ENCODE data around the gene TSPO. TPM values are rescaled to one million over a fixed set of nuclear protein-coding genes. Genes with fewer than 3 reads are reported as not detected.
A peak's percentile ranks its signal among the peaks of the same experiment; 100 is the strongest.

The TSPO gene
- total and polyA plus RNA-seq, 2 experiments from 2014 or later: 61.8 to 138 TPM

- no peaks in the 10 kb centered on the region for H3K36me3 ChIP-seq (replicated peaks; ENCODE audit: insufficient read depth, low read depth)
- no peak for DNase-seq (ENCODE audit: low spot score)
- H3K9me2 ChIP-seq (replicated peaks; ENCODE audit: insufficient read depth): no peaks in the 10 kb centered on the region
- no peaks in the 10 kb centered on the region for H3K79me2 ChIP-seq
- H3K27ac ChIP-seq: no peak overlapping the region
- no peak overlapping the region for H3K4me3 ChIP-seq
- H2AFZ ChIP-seq: no peak overlapping the region
- TF ChIP-seq EZH2 (IDR thresholded peaks at IDR 0.05; ENCODE audit: borderline replicate concordance) (no peak), EZH2phosphoT487 (IDR thresholded peaks at IDR 0.05; ENCODE audit: low read depth, severe bottlenecking, unreplicated experiment) (no peak), CTCF (IDR thresholded peaks at IDR 0.05; ENCODE audit: poor library complexity) (no peak)
- peak overlapping the region; percentile 100 for H3K4me2 ChIP-seq
- H3K4me1 ChIP-seq (ENCODE audit: insufficient read depth): peaks cover 17% of the 10 kb centered on the region
- H3K27me3 ChIP-seq: peaks cover 39% of the 10 kb centered on the region
- no peaks in the 10 kb centered on the region for H4K20me1 ChIP-seq (ENCODE audit: insufficient read depth, poor library complexity, severe bottlenecking)
- no peaks in the 10 kb centered on the region for H3K9me3 ChIP-seq (ENCODE audit: low read depth)
- 35% methylated on average over 5 of the region's 5 CpGs for WGBS (ENCODE audit: low lambda C conversion rate, missing lambda C conversion rate)
These were observed 41.8 kb upstream of the TSPO start for GRCh38 chr22:43109511-43109910.

- no peaks in the 10 kb centered on the region for H3K79me2 ChIP-seq
- DNase-seq (ENCODE audit: low spot score): no peak
- WGBS (ENCODE audit: low lambda C conversion rate, missing lambda C conversion rate): 4% methylated on average over 28 of the region's 32 CpGs
- H3K36me3 ChIP-seq (replicated peaks; ENCODE audit: insufficient read depth, low read depth): no peaks in the 10 kb centered on the region
- no peaks in the 10 kb centered on the region for H3K9me2 ChIP-seq (replicated peaks; ENCODE audit: insufficient read depth)
- no peaks in the 10 kb centered on the region for H4K20me1 ChIP-seq (ENCODE audit: insufficient read depth, poor library complexity, severe bottlenecking)
- H3K27ac ChIP-seq: no peak overlapping the region
- H3K4me1 ChIP-seq (ENCODE audit: insufficient read depth): peaks cover 13% of the 10 kb centered on the region
- no peak for TF ChIP-seq EZH2phosphoT487 (IDR thresholded peaks at IDR 0.05; ENCODE audit: low read depth, severe bottlenecking, unreplicated experiment)
- no peak for TF ChIP-seq EZH2 (IDR thresholded peaks at IDR 0.05; ENCODE audit: borderline replicate concordance)
- TF ChIP-seq CTCF (IDR thresholded peaks at IDR 0.05; ENCODE audit: poor library complexity): no peak
- H3K4me2 ChIP-seq: peak overlapping the region; percentile 100
- peak overlapping the region; percentile 51 for H3K4me3 ChIP-seq
- H2AFZ ChIP-seq: peak overlapping the region; percentile 64
- H3K27me3 ChIP-seq: peaks cover 39% of the 10 kb centered on the region
- no peaks in the 10 kb centered on the region for H3K9me3 ChIP-seq (ENCODE audit: low read depth)
These were observed 41.4 kb upstream of the TSPO start for GRCh38 chr22:43109921-43110443.

GRCh38 chr22:43110444-43110926 lies 40.9 kb upstream of the TSPO start, which contains the start of gene BIK:
TSS of gene BIK (plus strand) at chr22:43110750. CDS start at chr22:43124023, 13,273 bp downstream.
- no peaks in the 10 kb centered on the region for H3K9me3 ChIP-seq (ENCODE audit: low read depth)
- H2AFZ ChIP-seq: peak within 1 kb of the TSS; percentile 64
- no peaks in the 10 kb centered on the region for H3K9me2 ChIP-seq (replicated peaks; ENCODE audit: insufficient read depth)
- peak; percentile 29 for TF ChIP-seq CTCF (IDR thresholded peaks at IDR 0.05; ENCODE audit: poor library complexity)
- no peak for TF ChIP-seq EZH2 (IDR thresholded peaks at IDR 0.05; ENCODE audit: borderline replicate concordance)
- TF ChIP-seq EZH2phosphoT487 (IDR thresholded peaks at IDR 0.05; ENCODE audit: low read depth, severe bottlenecking, unreplicated experiment): no peak
- WGBS (ENCODE audit: low lambda C conversion rate, missing lambda C conversion rate): under 1% methylated on average over 34 of the region's 49 CpGs
- no peaks in the 10 kb centered on the region for H4K20me1 ChIP-seq (ENCODE audit: insufficient read depth, poor library complexity, severe bottlenecking)
- H3K4me3 ChIP-seq: peak within 1 kb of the TSS; percentile 51
- H3K79me2 ChIP-seq: no peaks in the 10 kb centered on the region
- H3K4me1 ChIP-seq (ENCODE audit: insufficient read depth): peaks cover 16% of the 10 kb centered on the region
- peak within 1 kb of the TSS; percentile 100 for H3K4me2 ChIP-seq
- no peak within 1 kb of the TSS for H3K27ac ChIP-seq
- no peaks in the 10 kb centered on the region for H3K36me3 ChIP-seq (replicated peaks; ENCODE audit: insufficient read depth, low read depth)
- peak; percentile 68 for DNase-seq (ENCODE audit: low spot score)
- H3K27me3 ChIP-seq: peaks cover 39% of the 10 kb centered on the region
